ENCODE data around the gene ZFYVE1.

The ZFYVE1 gene

GRCh38 chr14:72925171-72925759, 101.6 kb downstream of the ZFYVE1 start:
- DNase-seq (ENCODE audit: low read depth in 2 of 2, low spot score in 1 of 2), result no peak

GRCh38 chr14:72924337-72924736, 102.6 kb downstream of the ZFYVE1 start:
- no peak for DNase-seq (ENCODE audit: low read depth in 2 of 2, low spot score in 1 of 2)

- no peak for DNase-seq (ENCODE audit: low read depth in 2 of 2, low spot score in 1 of 2)
Measured at GRCh38 chr14:72921396-72921795, 105.5 kb downstream of the ZFYVE1 start.

GRCh38 chr14:72920008-72920407, 106.9 kb downstream of the ZFYVE1 start:
- DNase-seq (ENCODE audit: low read depth in 2 of 2, low spot score in 1 of 2), result no peak

Measured in stimulated activated CD8-positive, alpha-beta memory T cell treated with anti-CD3 and anti-CD28 coated beads, Interleukin-4, amount 100 ng/mL, for 4 hours (primary cell).